T follicular helper cell (primary cell): ENCODE results near the gene LRRC1.

Experiments used
- DNase-seq: peaks from one replicate; pipeline ENCODE4 v3.0.0-alpha.2; 2020; ENCODE audit warnings: low read depth

Gene LRRC1

DNA sequence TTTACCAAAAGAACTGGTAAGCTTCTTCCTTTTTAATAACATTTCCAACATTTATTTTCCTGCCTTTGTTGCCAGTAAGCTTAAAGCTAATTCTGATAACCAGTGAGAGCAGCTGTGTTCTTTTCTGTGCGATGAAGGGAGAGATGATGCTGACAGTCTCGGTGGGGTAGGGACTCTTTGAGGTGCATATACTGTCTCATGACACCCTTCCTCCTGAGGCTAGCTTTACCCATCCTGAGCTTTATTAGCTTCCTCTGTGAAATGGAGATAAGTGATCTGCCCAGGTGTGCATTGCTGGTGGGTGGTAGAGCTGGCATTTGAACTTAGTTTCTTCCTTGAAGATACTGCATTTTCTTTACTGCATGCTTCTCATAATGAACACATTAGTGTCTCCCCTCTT, 92.5 kb downstream of the LRRC1 start:
- DNase-seq, result no peak

- DNase-seq, result no peak
These were observed 94.1 kb downstream of the LRRC1 start for GRCh38 chr6:53888931-53889330.

- DNase-seq, result no peak
These were observed 94.6 kb downstream of the LRRC1 start for GRCh38 chr6:53889365-53889764.

DNA sequence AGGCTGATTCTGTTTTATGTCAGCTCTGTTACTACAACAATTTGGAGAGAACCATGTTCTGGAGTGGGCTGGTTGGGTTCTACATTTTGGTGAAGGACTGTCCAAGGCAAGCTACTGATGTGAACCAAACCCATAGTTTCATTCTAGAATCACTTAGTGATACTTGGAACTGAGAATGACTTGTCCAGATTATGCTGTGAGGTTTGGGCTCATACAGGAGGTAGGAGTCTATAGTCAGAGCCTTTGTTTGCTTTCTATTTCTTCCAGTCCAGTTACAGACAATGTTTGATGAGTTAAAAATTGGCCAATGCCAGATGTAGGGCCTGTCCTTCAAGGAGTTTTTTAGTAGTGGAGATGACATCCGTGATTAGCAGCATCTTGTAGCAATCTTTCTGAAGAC, 97.9 kb downstream of the LRRC1 start:
- no peak for DNase-seq

- DNase-seq, result no peak
These were observed 99.3 kb downstream of the LRRC1 start for GRCh38 chr6:53894091-53894490.

DNA sequence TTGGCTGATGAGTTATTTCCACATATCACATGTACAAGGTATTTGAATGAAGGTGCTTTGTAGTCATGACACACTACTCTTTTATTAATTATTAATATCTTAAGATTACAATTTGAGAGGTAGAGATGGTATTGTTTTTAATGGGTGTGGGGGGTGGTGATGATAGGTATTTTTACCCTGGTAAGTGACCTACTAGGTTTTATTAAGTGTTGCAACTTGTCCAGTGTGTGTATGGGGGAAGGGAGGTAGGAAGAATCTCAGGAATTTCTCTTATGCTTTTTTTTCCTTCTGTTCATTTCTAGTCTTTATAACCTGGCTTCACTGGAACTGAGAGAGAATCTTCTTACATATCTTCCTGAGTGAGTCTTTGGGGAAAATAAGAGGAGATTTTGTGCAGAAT, 101.4 kb downstream of the LRRC1 start:
- no peak for DNase-seq

DNA sequence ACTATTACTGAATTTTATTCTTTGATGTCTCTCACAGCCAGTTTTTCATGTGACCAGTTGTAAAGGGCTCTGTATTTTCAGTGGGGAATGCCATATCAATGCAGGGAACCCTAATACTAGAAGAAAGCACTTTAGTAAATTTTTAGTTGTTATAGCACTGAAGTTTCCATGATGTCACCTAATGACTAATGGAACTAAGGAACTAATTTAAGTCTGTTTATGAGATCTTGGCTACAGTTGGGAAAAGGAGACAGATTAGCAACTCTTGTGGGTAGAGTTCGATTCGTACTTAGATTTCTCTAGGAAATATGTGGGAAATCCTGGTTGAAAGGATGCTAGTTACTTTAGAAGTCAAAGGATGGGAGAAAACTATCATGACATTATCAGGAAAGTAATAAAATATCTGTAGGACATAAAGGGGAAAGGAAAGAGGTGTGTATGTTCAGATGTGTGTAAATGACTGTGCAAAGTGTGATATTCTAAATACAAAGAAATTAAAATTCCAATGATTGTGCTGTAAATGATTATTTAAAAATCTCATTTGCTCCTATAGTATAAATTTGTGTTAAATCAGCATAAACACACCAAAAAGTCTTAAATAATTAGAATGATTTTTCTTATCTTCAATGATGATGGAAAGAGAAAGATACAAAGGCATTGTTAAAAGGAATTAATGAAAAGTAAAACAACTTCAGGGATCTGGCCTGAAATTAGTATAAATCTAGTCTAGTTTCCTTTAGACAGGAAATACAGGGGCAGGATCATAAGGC, 103.4 kb downstream of the LRRC1 start:
- no peak for DNase-seq

GRCh38 chr6:53899512-53899911, 104.7 kb downstream of the LRRC1 start:
- no peak for DNase-seq

DNA sequence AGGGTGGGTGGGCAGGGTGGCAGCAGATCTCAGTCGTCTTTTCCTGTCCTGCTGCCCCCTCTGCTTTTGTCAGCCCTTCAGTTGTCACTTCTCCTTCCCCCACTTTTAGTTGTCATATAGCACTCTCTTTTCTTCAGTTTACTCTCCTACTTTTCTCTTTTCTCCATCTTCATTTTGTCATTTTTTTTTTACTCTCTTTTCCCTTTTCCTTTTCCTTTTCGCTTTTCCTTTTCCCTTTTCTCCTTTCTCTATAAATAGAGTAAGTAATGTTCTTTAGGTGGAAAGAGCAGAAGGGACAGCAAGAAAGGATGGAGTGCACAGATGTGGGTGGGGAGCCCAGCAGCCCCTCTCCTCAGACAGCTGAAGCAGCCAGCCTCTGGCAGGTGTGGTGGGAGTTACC, 108.6 kb downstream of the LRRC1 start:
- DNase-seq, result no peak

GRCh38 chr6:53906103-53906502, 111.3 kb downstream of the LRRC1 start:
- DNase-seq, result no peak

DNA sequence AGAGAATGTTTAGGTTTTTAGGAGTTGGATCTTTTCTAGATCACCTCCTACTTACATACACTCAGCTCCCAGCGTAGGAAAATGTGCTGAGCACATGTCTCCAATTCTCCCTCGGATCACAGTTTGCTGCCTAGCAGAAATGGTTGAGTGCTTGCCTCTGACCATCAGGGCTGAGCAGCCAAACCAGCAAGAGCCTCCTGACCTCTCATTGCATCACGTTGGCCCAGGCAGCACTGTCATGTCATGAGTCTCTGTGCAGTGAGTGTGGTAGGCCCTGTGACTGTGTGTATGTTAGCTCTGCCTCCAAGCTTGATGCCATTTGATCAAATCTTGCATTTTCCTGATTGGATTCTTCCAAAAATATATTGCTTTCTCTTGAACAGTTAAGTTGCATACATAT, 112.0 kb downstream of the LRRC1 start:
- no peak for DNase-seq

DNA sequence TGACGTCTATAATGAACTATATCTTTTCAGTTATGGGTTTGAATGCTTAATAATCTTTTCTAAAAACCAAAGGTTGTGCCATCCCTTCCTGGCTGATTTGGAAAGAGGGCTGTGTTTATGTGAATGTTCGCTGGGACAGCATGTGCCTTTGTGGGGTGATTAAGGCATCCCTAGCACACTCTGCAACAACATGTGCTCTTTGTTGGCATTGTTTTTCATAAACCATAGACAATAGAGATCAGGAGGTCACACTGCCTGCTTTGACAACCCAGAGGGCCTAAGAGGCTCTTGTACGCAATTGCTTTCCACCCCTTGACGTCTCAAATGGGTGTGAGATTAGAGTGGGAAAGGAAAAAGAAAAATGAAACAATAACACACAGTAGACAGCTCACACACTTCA, 116.0 kb downstream of the LRRC1 start:
- DNase-seq, result no peak

GRCh38 chr6:53912661-53913060, 117.9 kb downstream of the LRRC1 start:
- no peak for DNase-seq

DNA sequence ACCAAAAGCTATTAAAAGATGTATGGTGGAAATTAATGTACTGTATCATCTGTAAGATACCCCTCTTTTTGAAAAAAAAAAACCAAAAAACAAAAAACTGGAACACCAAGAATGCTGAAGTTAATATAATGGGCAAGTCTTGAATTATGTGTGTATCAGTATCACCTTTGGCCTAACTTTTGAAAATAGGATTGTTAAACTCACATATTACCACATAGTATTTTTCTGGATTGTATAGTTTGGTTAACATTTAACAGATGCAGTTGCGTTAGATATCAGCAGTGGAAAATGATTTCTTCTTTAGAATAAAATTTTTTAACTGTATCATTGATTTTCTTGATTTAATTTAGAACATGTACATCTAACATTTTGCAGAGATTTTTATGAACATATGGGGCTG, 118.5 kb downstream of the LRRC1 start:
- no peak for DNase-seq

GRCh38 chr6:53915026-53915691, 120.4 kb downstream of the LRRC1 start:
- no peak for DNase-seq

DNA sequence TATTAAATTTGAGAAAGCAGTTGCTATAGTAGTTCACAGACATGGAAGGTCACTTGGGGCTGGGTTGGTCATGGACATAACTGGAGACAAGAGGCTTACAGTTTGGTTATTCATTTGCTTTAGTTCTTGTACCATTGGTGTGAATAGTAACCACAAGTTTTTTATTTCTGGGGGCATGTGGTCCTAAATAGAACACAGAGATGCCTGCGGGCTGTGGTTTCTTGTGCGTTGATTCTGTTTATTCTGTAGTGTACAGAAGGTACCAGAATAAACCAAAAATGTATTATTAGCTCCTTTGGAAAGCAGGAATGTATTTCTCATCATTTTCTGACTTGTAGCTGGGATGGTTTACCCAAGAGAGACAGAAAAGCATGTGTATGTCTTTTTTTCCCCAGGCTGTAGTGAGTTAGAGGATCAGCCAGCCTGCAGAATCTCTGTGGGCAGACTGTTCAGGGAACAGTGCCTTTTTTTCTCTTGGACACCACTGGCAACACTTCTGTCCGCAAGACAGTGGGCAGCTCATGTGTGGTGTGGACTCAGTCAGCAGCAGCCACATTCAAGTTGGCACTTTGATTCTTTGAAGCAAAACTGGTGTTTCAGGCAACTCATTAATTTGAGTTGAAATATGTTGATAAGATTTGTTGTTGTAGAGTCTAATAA, 122.1 kb downstream of the LRRC1 start:
- no peak for DNase-seq

DNA sequence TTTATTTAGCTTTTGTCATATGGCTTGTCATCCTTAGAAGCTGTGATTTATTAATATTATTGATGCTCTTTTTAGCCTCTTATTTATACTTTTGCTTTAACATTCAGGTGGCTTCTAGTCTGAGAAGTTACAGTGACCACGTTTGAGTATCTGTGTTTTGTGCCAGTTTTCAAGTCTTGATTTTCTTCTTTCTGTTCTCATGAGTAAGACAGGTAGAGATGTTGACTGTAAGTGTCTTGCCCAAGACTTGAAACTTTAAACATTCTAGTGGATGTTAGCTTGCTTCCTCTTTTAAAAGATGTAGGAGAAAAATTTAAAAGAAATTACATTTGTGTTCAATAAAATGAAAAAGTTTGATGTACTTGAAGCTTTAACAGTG, 122.6 kb downstream of the LRRC1 start:
- no peak for DNase-seq

GRCh38 chr6:53918854-53919510, 124.2 kb downstream of the LRRC1 start:
- no peak for DNase-seq

GRCh38 chr6:53919881-53920360, 125.1 kb downstream of the LRRC1 start:
- DNase-seq, result no peak

DNA sequence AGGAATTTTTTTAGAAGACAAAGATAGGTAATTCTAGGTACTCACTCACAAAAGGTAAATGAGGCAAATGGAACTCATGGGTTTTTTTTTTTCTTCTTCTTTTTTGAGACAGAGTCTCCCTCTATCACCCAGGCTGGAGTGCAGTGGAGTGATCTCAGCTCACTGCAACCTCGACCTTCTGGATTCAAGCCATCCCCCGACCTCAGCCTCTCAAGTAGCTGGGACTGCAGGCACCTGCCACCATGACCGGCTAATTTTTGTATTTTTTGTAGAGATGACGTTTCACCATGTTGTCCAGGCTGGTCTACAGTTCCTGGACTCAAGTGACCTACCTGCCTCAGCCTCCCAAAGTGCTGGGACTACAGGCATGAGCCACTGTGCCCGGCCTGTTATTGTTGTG, 126.1 kb downstream of the LRRC1 start:
- no peak for DNase-seq

GRCh38 chr6:53921639-53922038, 126.8 kb downstream of the LRRC1 start:
- no peak for DNase-seq

GRCh38 chr6:53922539-53922981, 127.8 kb downstream of the LRRC1 start:
- no peak for DNase-seq

GRCh38 chr6:53924277-53924676, 129.5 kb downstream of the LRRC1 start:
- DNase-seq, result no peak
